Osteoblast (primary cell): Measurements from ENCODE around the gene SUGP2. TPM values are rescaled to one million over a fixed set of nuclear protein-coding genes. Genes with fewer than 3 reads are reported as not detected.
"Not testable (repeated sequence)": the region's sequence is repeated elsewhere in the genome, so short reads cannot be mapped to it uniquely, and the experiment has no call there.

Source experiments
- DNase-seq: peaks from one replicate; pipeline ENCODE4 v3.0.0; 2011; ENCODE audit warnings: low spot score, mixed read lengths; ENCODE audit not compliant: insufficient read length; ENCODE audit errors: missing footprints
- H2AFZ ChIP-seq: 2 replicates; pipeline ENCODE4 v1.6.0; 2011; ENCODE audit warnings: mild to moderate bottlenecking, low read length
- H3K27ac ChIP-seq: 2 replicates; pipeline ENCODE4 v1.5.1; 2011; ENCODE audit warnings: mild to moderate bottlenecking, low read depth, low read length, moderate library complexity
- H3K27me3 ChIP-seq: 2 replicates; pipeline ENCODE4 v1.6.0; 2012; ENCODE audit warnings: mild to moderate bottlenecking, control low read depth, inconsistent platforms, low read length, moderate library complexity; ENCODE audit not compliant: insufficient read depth
- H3K36me3 ChIP-seq: 2 replicates; pipeline ENCODE4 v1.5.1; 2011; ENCODE audit warnings: mild to moderate bottlenecking, low read length, control low read depth, moderate library complexity; ENCODE audit not compliant: insufficient read depth
- H3K4me1 ChIP-seq: 2 replicates; pipeline ENCODE4 v1.5.1; 2011; ENCODE audit warnings: mild to moderate bottlenecking, low read length, control low read depth, moderate library complexity; ENCODE audit not compliant: insufficient read depth
- H3K4me2 ChIP-seq: 2 replicates; pipeline ENCODE4 v1.6.0; 2011; ENCODE audit warnings: mild to moderate bottlenecking, low read length; ENCODE audit not compliant: insufficient read depth
- H3K4me3 ChIP-seq: fragments of 200-600 bp; sonication (generic); 3 replicates; pipeline ENCODE4 v1.5.1; 2012; ENCODE audit warnings: mild to moderate bottlenecking, low read length, inconsistent platforms; ENCODE audit not compliant: insufficient read depth
- H3K79me2 ChIP-seq: 2 replicates; pipeline ENCODE4 v1.6.0; 2012; ENCODE audit warnings: mild to moderate bottlenecking, low read length, control low read depth, inconsistent platforms; ENCODE audit not compliant: insufficient read depth
- H3K9me3 ChIP-seq: 2 replicates; pipeline ENCODE4 v1.5.1; 2011; ENCODE audit warnings: low read depth, low read length, control low read depth
- H4K20me1 ChIP-seq: 2 replicates; pipeline ENCODE4 v1.6.0; 2012; ENCODE audit warnings: mild to moderate bottlenecking, low read length, control low read depth; ENCODE audit not compliant: insufficient read depth
- CTCF ChIP-seq: IDR thresholded peaks from 2 replicates; pipeline ENCODE4 v1.5.1; 2011; ENCODE audit warnings: mild to moderate bottlenecking, low read depth, low read length, moderate library complexity; ENCODE audit errors: extremely low read depth
- total RNA-seq: library from RNA; depleted of rRNA; stranded (reverse); fragments of >200 nt; gene quantifications from 2 replicates; pipeline ENCODE4 v1.2.3, GENCODE V29; 2012

Gene SUGP2
- total RNA-seq, 1 donor = 33.7 TPM

GRCh38 chr19:18960370-18960769 lies 72.9 kb downstream of the SUGP2 start:
- DNase-seq = peak; percentile 17
- Histone ChIP-seq H4K20me1 (no peaks in the 10 kb centered on the region), H3K36me3 (no peaks in the 10 kb centered on the region), H2AFZ (no peak overlapping the region), H3K4me2 (no peak overlapping the region), H3K79me2 (no peaks in the 10 kb centered on the region), H3K27ac (no peak overlapping the region), H3K9me3 (no peaks in the 10 kb centered on the region), H3K4me3 (no peak overlapping the region), H3K4me1 (no peaks in the 10 kb centered on the region), H3K27me3 (peaks cover 5% of the 10 kb centered on the region)
- TF ChIP-seq CTCF = no peak

- Histone ChIP-seq H3K4me3 (no peak overlapping the region), H4K20me1 (peaks cover 3% of the 10 kb centered on the region), H3K27ac (no peak overlapping the region), H3K27me3 (no peaks in the 10 kb centered on the region), H3K36me3 (no peaks in the 10 kb centered on the region), H3K9me3 (no peaks in the 10 kb centered on the region), H2AFZ (no peak overlapping the region), H3K4me1 (peaks cover 6% of the 10 kb centered on the region), H3K4me2 (no peak overlapping the region), H3K79me2 (no peaks in the 10 kb centered on the region)
- no peak for TF ChIP-seq CTCF
- DNase-seq = no peak
These were observed 78.3 kb downstream of the SUGP2 start for GRCh38 chr19:18955042-18955441.

GRCh38 chr19:18954094-18954493 lies 79.2 kb downstream of the SUGP2 start:
- no peaks in the 10 kb centered on the region for H3K79me2 ChIP-seq

GRCh38 chr19:18952364-18953003 lies 80.8 kb downstream of the SUGP2 start:
- H3K27ac ChIP-seq, H3K79me2 ChIP-seq, H4K20me1 ChIP-seq, H3K27me3 ChIP-seq, H3K4me3 ChIP-seq, H3K36me3 ChIP-seq, H3K4me2 ChIP-seq, H3K4me1 ChIP-seq, DNase-seq, H2AFZ ChIP-seq, H3K9me3 ChIP-seq: not testable (repeated sequence)

More at GRCh38 chr19:18954094-18954493, 79.2 kb downstream of the SUGP2 start:
- Histone ChIP-seq H3K4me3 (no peak overlapping the region), H3K27ac (no peak overlapping the region), H4K20me1 (peaks cover 3% of the 10 kb centered on the region), H3K27me3 (no peaks in the 10 kb centered on the region), H2AFZ (no peak overlapping the region), H3K4me2 (no peak overlapping the region), H3K9me3 (no peaks in the 10 kb centered on the region), H3K36me3 (no peaks in the 10 kb centered on the region), H3K4me1 (peaks cover 6% of the 10 kb centered on the region)
- TF ChIP-seq CTCF = no peak
- DNase-seq = no peak
